ENCODE results near the gene SYVN1.

Gene SYVN1

DNA sequence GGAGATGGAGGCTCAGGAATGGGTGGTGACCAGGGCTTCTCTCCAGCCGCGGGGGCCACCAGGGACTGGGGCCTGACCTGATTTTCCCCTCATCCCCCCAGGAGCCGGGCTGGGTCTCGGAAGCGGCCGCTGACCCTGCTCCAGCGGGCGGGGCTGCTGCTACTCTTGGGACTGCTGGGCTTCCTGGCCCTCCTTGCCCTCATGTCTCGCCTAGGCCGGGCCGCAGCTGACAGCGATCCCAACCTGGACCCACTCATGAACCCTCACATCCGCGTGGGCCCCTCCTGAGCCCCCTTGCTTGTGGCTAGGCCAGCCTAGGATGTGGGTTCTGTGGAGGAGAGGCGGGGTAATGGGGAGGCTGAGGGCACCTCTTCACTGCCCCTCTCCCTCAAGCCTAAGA lies 46.5 kb downstream of the SYVN1 start:
- no peak overlapping the region for H2BK5ac ChIP-seq (ENCODE audit: low read depth, low read length, poor library complexity, severe bottlenecking)
- H3K14ac ChIP-seq (ENCODE audit: low read length in 2 of 2): no peak overlapping the region
- no peak overlapping the region for H3K4ac ChIP-seq (ENCODE audit: low read depth in 1 of 2, low read length in 2 of 2)
- H3K18ac ChIP-seq (ENCODE audit: low read depth in 1 of 2, low read length in 2 of 2): no peak overlapping the region
- whole genome bisulfite sequencing: 97% methylated on average over 14 of the region's 15 CpGs
- no peaks in the 10 kb centered on the region for H3K27me3 ChIP-seq (ENCODE audit: control insufficient read depth in 1 of 2, insufficient read depth in 1 of 2, low read length in 2 of 2)
- no peaks in the 10 kb centered on the region for H3K9me3 ChIP-seq (ENCODE audit: control insufficient read depth, low read length)
- H3K23ac ChIP-seq (ENCODE audit: low read length in 2 of 2): no peak overlapping the region
- H2BK12ac ChIP-seq (ENCODE audit: low read length in 2 of 2): no peak overlapping the region
- no peak overlapping the region for H3K4me2 ChIP-seq (ENCODE audit: low read length, poor library complexity, severe bottlenecking)
- no peak overlapping the region for H3K9ac ChIP-seq (ENCODE audit: low read length)
- no peak overlapping the region for H2BK15ac ChIP-seq (ENCODE audit: low read depth, poor library complexity, severe bottlenecking)
- no peak overlapping the region for H3K27ac ChIP-seq (ENCODE audit: low read length, poor library complexity, severe bottlenecking)
- H2BK120ac ChIP-seq (ENCODE audit: low read depth, low read length): no peak overlapping the region
- peaks cover 46 to 53% of the 10 kb centered on the region in 2 experiments for H3K36me3 ChIP-seq (ENCODE audit: control insufficient read depth in 1 of 2, insufficient read depth in 2 of 2, low read depth in 1 of 2, low read length in 2 of 2)
- H3K4me1 ChIP-seq (ENCODE audit: control insufficient read depth, insufficient read depth, low read depth, low read length): peaks cover 11% of the 10 kb centered on the region
- no peak overlapping the region for H2AK5ac ChIP-seq (ENCODE audit: low read length, severe bottlenecking)
- no peak overlapping the region for H4K8ac ChIP-seq (ENCODE audit: low read length)
- no peak overlapping the region for H4K91ac ChIP-seq (ENCODE audit: low read length)
- H2AFZ ChIP-seq (ENCODE audit: low read depth, low read length): no peak overlapping the region
- DNase-seq: no peak
- no peak overlapping the region for H3K4me3 ChIP-seq (ENCODE audit: insufficient read depth in 1 of 2, low read depth in 1 of 2, low read length in 2 of 2)
- peaks cover 22% of the 10 kb centered on the region for H3K79me1 ChIP-seq (replicated peaks; ENCODE audit: low read length, poor library complexity, severe bottlenecking)

DNA sequence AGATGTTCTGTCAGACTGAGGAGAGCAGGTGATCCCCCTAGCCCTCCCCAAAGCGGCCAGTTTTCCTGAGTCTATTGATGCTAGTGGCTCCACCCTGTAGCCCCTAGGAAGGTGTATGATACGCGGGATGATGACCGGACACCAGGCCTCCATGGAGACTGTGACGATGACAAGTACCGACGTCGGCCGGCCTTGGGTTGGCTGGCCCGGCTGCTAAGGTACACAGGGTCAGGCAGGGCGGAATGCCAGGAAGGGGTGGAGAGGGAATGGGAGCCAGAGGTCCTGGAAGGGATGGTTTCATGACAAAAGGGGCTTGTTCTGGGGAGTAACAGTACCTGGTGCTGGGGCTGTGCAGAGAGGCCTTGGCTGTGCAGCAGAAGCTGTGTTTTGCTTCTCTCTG lies 47.1 kb downstream of the SYVN1 start:
- Histone ChIP-seq H3K27ac (ENCODE audit: low read length, poor library complexity, severe bottlenecking) (no peak overlapping the region), H3K14ac (ENCODE audit: low read length in 2 of 2) (no peak overlapping the region), H2BK12ac (ENCODE audit: low read length in 2 of 2) (no peak overlapping the region), H3K27me3 (ENCODE audit: control insufficient read depth in 1 of 2, insufficient read depth in 1 of 2, low read length in 2 of 2) (no peaks in the 10 kb centered on the region), H2AFZ (ENCODE audit: low read depth, low read length) (no peak overlapping the region), H3K23ac (ENCODE audit: low read length in 2 of 2) (no peak overlapping the region), H2BK5ac (ENCODE audit: low read depth, low read length, poor library complexity, severe bottlenecking) (no peak overlapping the region), H3K36me3 (ENCODE audit: control insufficient read depth in 1 of 2, insufficient read depth in 2 of 2, low read depth in 1 of 2, low read length in 2 of 2) (peaks cover 46 to 53% of the 10 kb centered on the region in 2 experiments), H3K9me3 (ENCODE audit: control insufficient read depth, low read length) (no peaks in the 10 kb centered on the region), H2AK5ac (ENCODE audit: low read length, severe bottlenecking) (no peak overlapping the region), H3K18ac (ENCODE audit: low read depth in 1 of 2, low read length in 2 of 2) (no peak overlapping the region), H2BK120ac (ENCODE audit: low read depth, low read length) (no peak overlapping the region), H3K4ac (ENCODE audit: low read depth in 1 of 2, low read length in 2 of 2) (no peak overlapping the region), H3K4me3 (ENCODE audit: insufficient read depth in 1 of 2, low read depth in 1 of 2, low read length in 2 of 2) (no peak overlapping the region), H3K4me1 (ENCODE audit: control insufficient read depth, insufficient read depth, low read depth, low read length) (peaks cover 11% of the 10 kb centered on the region), H3K79me1 (replicated peaks; ENCODE audit: low read length, poor library complexity, severe bottlenecking) (peaks cover 24% of the 10 kb centered on the region), H3K9ac (ENCODE audit: low read length) (no peak overlapping the region), H4K91ac (ENCODE audit: low read length) (no peak overlapping the region), H3K4me2 (ENCODE audit: low read length, poor library complexity, severe bottlenecking) (no peak overlapping the region), H2BK15ac (ENCODE audit: low read depth, poor library complexity, severe bottlenecking) (no peak overlapping the region), H4K8ac (ENCODE audit: low read length) (no peak overlapping the region)
- DNase-seq: no peak
- 93% methylated on average over 11 of the region's 11 CpGs for WGBS

GRCh38 chr11:65086809-65087208 lies 47.5 kb downstream of the SYVN1 start:
- Histone ChIP-seq H3K23ac (ENCODE audit: low read length in 2 of 2) (no peak overlapping the region), H3K14ac (ENCODE audit: low read length in 2 of 2) (no peak overlapping the region), H3K36me3 (ENCODE audit: control insufficient read depth in 1 of 2, insufficient read depth in 2 of 2, low read depth in 1 of 2, low read length in 2 of 2) (peaks cover 46 to 53% of the 10 kb centered on the region in 2 experiments), H3K27ac (ENCODE audit: low read length, poor library complexity, severe bottlenecking) (no peak overlapping the region), H2BK12ac (ENCODE audit: low read length in 2 of 2) (no peak overlapping the region), H4K91ac (ENCODE audit: low read length) (no peak overlapping the region), H3K4ac (ENCODE audit: low read depth in 1 of 2, low read length in 2 of 2) (no peak overlapping the region), H3K79me1 (replicated peaks; ENCODE audit: low read length, poor library complexity, severe bottlenecking) (peaks cover 28% of the 10 kb centered on the region), H3K9me3 (ENCODE audit: control insufficient read depth, low read length) (no peaks in the 10 kb centered on the region), H2BK5ac (ENCODE audit: low read depth, low read length, poor library complexity, severe bottlenecking) (no peak overlapping the region), H3K4me3 (ENCODE audit: insufficient read depth in 1 of 2, low read depth in 1 of 2, low read length in 2 of 2) (no peak overlapping the region), H3K18ac (ENCODE audit: low read depth in 1 of 2, low read length in 2 of 2) (no peak overlapping the region), H4K8ac (ENCODE audit: low read length) (no peak overlapping the region), H2AK5ac (ENCODE audit: low read length, severe bottlenecking) (no peak overlapping the region), H2BK120ac (ENCODE audit: low read depth, low read length) (no peak overlapping the region), H3K4me1 (ENCODE audit: control insufficient read depth, insufficient read depth, low read depth, low read length) (peaks cover 11% of the 10 kb centered on the region), H2AFZ (ENCODE audit: low read depth, low read length) (no peak overlapping the region), H2BK15ac (ENCODE audit: low read depth, poor library complexity, severe bottlenecking) (no peak overlapping the region), H3K27me3 (ENCODE audit: control insufficient read depth in 1 of 2, insufficient read depth in 1 of 2, low read length in 2 of 2) (no peaks in the 10 kb centered on the region), H3K9ac (ENCODE audit: low read length) (no peak overlapping the region), H3K4me2 (ENCODE audit: low read length, poor library complexity, severe bottlenecking) (no peak overlapping the region)
- no peak for DNase-seq
- 99% methylated on average over 9 of the region's 9 CpGs for WGBS

DNA sequence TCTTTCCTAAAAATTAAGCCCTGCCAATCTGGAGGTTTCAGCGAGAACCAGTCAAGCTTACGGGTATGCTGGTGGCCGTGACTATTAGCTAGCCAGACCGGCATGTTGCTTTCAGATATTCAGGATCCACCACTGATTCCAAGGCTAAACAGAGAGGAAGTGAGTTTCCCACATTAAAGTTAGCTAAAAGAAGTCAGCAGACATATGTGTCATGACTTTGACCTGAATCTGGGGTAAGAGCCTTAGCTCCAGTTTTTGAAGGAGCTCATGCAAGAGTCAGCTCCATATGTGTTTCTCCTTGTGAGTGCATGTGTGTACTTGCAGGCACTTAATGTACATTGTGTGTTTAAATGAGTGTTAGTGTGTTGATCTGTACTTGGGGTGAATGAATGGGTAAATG lies 48.9 kb downstream of the SYVN1 start:
- no peak overlapping the region for H2AFZ ChIP-seq (ENCODE audit: low read depth, low read length)
- no peak overlapping the region for H3K4me2 ChIP-seq (ENCODE audit: low read length, poor library complexity, severe bottlenecking)
- H3K36me3 ChIP-seq (ENCODE audit: control insufficient read depth in 1 of 2, insufficient read depth in 2 of 2, low read depth in 1 of 2, low read length in 2 of 2): peaks cover 43 to 51% of the 10 kb centered on the region in 2 experiments
- H3K4me1 ChIP-seq (ENCODE audit: control insufficient read depth, insufficient read depth, low read depth, low read length): peaks cover 11% of the 10 kb centered on the region
- 94% methylated on average over 4 of the region's 4 CpGs for WGBS
- H3K4ac ChIP-seq (ENCODE audit: low read depth in 1 of 2, low read length in 2 of 2): no peak overlapping the region
- H2AK5ac ChIP-seq (ENCODE audit: low read length, severe bottlenecking): no peak overlapping the region
- H3K27ac ChIP-seq (ENCODE audit: low read length, poor library complexity, severe bottlenecking): no peak overlapping the region
- H3K27me3 ChIP-seq (ENCODE audit: control insufficient read depth in 1 of 2, insufficient read depth in 1 of 2, low read length in 2 of 2): no peaks in the 10 kb centered on the region
- H2BK15ac ChIP-seq (ENCODE audit: low read depth, poor library complexity, severe bottlenecking): no peak overlapping the region
- no peak overlapping the region for H3K14ac ChIP-seq (ENCODE audit: low read length in 2 of 2)
- no peak overlapping the region for H3K18ac ChIP-seq (ENCODE audit: low read depth in 1 of 2, low read length in 2 of 2)
- no peak overlapping the region for H2BK12ac ChIP-seq (ENCODE audit: low read length in 2 of 2)
- DNase-seq: no peak
- no peak overlapping the region for H4K91ac ChIP-seq (ENCODE audit: low read length)
- no peaks in the 10 kb centered on the region for H3K9me3 ChIP-seq (ENCODE audit: control insufficient read depth, low read length)
- peaks cover 33% of the 10 kb centered on the region for H3K79me1 ChIP-seq (replicated peaks; ENCODE audit: low read length, poor library complexity, severe bottlenecking)
- H2BK5ac ChIP-seq (ENCODE audit: low read depth, low read length, poor library complexity, severe bottlenecking): no peak overlapping the region
- H2BK120ac ChIP-seq (ENCODE audit: low read depth, low read length): no peak overlapping the region
- peak overlapping the region; percentile 94 for H3K9ac ChIP-seq (ENCODE audit: low read length)
- H3K4me3 ChIP-seq (ENCODE audit: insufficient read depth in 1 of 2, low read depth in 1 of 2, low read length in 2 of 2): peak overlapping the region in 1 of 2 experiments; percentile 89
- no peak overlapping the region for H3K23ac ChIP-seq (ENCODE audit: low read length in 2 of 2)
- H4K8ac ChIP-seq (ENCODE audit: low read length): no peak overlapping the region
